Upper lobe of left lung (tissue), 6 donors: ENCODE data around the gene NAALADL1. TPM values are rescaled to one million over a fixed set of nuclear protein-coding genes. Genes with fewer than 3 reads are reported as not detected.
A peak's percentile ranks its signal among the peaks of the same experiment; 100 is the strongest.

Experiments used
- ATAC-seq, 2 donors: fragments of 200-7000 bp; cut with Tn5 transposase; one replicate each; pipeline ENCODE4 v1.9.1; 2022; ENCODE audit warnings: mild to moderate bottlenecking in 2 of 2, moderate library complexity in 2 of 2; ENCODE audit not compliant: low FRiP score in 2 of 2
- DNase-seq, 2 donors: peaks; one replicate each; pipeline ENCODE4 v3.0.0-alpha.2; 2019 to 2020
- H3K27ac ChIP-seq, 4 donors: fragments of 200-600 bp; sonication (generic); one replicate each; pipeline ENCODE4 v1.5.1; 2016 to 2019
- H3K27me3 ChIP-seq, 4 donors: fragments of 200-600 bp; sonication (generic); one replicate each; pipeline ENCODE4 v1.5.1; 2017 to 2019
- H3K36me3 ChIP-seq, 4 donors: fragments of 200-600 bp; sonication (generic); one replicate each; pipeline ENCODE4 v1.5.1; 2016 to 2019
- H3K4me1 ChIP-seq, 4 donors: fragments of 200-600 bp; sonication (generic); one replicate each; pipeline ENCODE4 v1.5.1; 2018 to 2019
- H3K4me3 ChIP-seq, 4 donors: fragments of 200-600 bp; sonication (generic); one replicate each; pipeline ENCODE4 v1.5.1; 2017 to 2019; ENCODE audit warnings: mild to moderate bottlenecking in 2 of 4, moderate library complexity in 1 of 4
- H3K9me3 ChIP-seq, 4 donors: fragments of 200-600 bp; sonication (generic); one replicate each; pipeline ENCODE4 v1.5.1; 2018 to 2019
- EP300 ChIP-seq, 4 donors: sonication (generic); formaldehyde crosslinking; IDR thresholded peaks; one replicate each; pipeline ENCODE4 v1.5.1; 2017; ENCODE audit warnings: antibody characterized with exemption in 4 of 4, control low read depth in 2 of 4
- POLR2A ChIP-seq, 4 donors: fragments of 450-650 bp; IDR thresholded peaks; one replicate each; pipeline ENCODE4 v1.5.1; 2016 to 2017; ENCODE audit warnings: antibody characterized with exemption in 4 of 4, mild to moderate bottlenecking in 2 of 4
- POLR2AphosphoS5 ChIP-seq, 2 donors: sonication (generic); formaldehyde crosslinking; IDR thresholded peaks; one replicate each; pipeline ENCODE4 v1.5.1; 2017; ENCODE audit warnings: antibody characterized with exemption in 2 of 2
- WGBS, 2 donors: methylation state at CpG; one replicate each; pipeline ENCODE4 v1.1.5; 2017 to 2018; 5-methylcytosine and 5-hydroxymethylcytosine counted together
- total RNA-seq, 6 donors: library from RNA; depleted of rRNA in 4 of 6; stranded (reverse); fragments of >200 nt in 4 of 6; gene quantifications; one replicate each; pipeline versions ENCODE4 v1.1.0 to v1.2.1, GENCODE V29; 2016 to 2021
- TF ChIP-seq, protein P1 (sequence below), 6 experiments: fragments of 450-650 bp in 4 of 6; fragments of 200-600 bp in 2 of 6; sonication (generic) in 2 of 6; IDR thresholded peaks; one replicate each; pipeline ENCODE4 v1.5.1; 2016 to 2019; ENCODE audit warnings: antibody characterized with exemption in 6 of 6
- donor health status: DM: no; HTN: no; CAD: no; lungs with moderate emphysema.
- donor health status: DM: no; HTN: yes; CAD: no; lungs with severe emphysema.

Gene NAALADL1, protein sequence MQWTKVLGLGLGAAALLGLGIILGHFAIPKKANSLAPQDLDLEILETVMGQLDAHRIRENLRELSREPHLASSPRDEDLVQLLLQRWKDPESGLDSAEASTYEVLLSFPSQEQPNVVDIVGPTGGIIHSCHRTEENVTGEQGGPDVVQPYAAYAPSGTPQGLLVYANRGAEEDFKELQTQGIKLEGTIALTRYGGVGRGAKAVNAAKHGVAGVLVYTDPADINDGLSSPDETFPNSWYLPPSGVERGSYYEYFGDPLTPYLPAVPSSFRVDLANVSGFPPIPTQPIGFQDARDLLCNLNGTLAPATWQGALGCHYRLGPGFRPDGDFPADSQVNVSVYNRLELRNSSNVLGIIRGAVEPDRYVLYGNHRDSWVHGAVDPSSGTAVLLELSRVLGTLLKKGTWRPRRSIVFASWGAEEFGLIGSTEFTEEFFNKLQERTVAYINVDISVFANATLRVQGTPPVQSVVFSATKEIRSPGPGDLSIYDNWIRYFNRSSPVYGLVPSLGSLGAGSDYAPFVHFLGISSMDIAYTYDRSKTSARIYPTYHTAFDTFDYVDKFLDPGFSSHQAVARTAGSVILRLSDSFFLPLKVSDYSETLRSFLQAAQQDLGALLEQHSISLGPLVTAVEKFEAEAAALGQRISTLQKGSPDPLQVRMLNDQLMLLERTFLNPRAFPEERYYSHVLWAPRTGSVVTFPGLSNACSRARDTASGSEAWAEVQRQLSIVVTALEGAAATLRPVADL
- total RNA-seq: 10 to 100 TPM in 2 of 6 donors, 1 to 10 TPM in 4; 5.9 to 27.2 (median 9.1) TPM

DNA sequence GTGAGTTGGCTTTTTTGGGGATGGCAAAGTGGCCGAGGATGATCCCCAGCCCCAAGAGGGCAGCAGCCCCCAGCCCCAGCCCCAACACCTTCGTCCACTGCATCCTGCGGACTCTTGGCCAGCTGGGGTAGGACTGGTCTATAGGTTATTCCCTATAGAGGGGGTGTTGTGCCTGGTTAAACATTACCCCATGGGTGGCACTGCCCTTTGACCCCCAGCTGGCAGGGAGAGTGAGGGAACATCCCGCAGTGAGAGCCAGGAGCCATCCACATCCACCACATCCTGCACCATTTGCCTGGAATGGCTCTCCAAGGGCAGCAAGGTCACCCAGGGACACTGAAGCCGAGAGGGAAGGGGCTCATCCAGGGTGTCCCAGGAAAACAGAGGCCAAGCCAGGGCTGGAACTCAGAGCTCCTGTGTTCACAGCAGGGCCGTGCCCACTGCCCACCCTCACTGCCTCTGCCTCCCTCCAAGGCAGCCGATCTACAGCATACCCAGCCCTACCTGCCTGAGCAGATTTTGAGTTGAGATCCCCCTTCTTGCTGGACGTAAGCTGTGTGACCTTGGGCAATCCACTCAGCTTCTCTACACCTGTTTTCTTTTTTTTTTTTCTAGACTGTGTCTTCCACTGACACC, at the start of gene NAALADL1:
Gene NAALADL1, minus strand, starts transcription at position 135 of the 636 bp plus-strand sequence. Its CDS starts 32 bp downstream, at position 103.
- WGBS, 2 donors: 83 to 84% methylated on average over 5 to 8 of the region's 8 CpGs

DNA sequence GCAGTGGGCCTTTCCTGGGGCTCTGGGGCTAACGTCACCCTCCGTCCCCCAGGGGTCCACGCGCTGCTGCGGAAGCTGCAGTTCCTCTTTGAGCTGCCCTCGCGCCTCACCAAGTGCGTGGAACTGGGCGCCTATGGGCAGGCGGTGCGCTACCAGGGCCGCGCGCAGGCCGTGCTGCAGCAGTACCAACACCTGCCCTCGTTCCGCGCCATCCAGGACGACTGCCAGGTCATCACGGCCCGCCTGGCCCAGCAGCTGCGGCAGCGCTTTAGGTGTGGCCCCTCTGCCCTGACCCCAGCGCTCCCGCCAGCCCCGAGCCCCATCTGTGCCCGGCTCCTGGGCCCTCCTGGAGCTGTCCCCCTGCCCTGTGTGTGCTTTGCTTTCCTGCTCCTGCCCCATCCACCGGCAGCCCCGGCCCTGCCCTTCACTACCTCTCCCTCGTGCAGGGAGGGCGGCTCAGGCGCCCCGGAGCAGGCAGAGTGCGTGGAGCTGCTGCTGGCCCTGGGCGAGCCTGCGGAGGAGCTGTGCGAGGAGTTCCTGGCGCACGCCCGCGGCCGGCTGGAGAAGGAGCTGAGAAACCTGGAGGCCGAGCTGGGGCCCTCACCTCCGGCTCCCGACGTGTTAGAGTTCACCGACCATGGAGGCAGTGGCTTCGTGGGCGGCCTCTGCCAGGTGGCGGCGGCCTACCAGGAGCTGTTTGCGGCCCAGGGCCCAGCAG, 49.6 kb upstream of the NAALADL1 start:
- 94 to 97% methylated on average over 34 to 45 of the region's 52 CpGs for WGBS, 2 donors
- TF ChIP-seq, protein P1, sequence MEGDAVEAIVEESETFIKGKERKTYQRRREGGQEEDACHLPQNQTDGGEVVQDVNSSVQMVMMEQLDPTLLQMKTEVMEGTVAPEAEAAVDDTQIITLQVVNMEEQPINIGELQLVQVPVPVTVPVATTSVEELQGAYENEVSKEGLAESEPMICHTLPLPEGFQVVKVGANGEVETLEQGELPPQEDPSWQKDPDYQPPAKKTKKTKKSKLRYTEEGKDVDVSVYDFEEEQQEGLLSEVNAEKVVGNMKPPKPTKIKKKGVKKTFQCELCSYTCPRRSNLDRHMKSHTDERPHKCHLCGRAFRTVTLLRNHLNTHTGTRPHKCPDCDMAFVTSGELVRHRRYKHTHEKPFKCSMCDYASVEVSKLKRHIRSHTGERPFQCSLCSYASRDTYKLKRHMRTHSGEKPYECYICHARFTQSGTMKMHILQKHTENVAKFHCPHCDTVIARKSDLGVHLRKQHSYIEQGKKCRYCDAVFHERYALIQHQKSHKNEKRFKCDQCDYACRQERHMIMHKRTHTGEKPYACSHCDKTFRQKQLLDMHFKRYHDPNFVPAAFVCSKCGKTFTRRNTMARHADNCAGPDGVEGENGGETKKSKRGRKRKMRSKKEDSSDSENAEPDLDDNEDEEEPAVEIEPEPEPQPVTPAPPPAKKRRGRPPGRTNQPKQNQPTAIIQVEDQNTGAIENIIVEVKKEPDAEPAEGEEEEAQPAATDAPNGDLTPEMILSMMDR (IDR thresholded peaks at IDR 0.05): no peak
- TF ChIP-seq POLR2A (IDR thresholded peaks at IDR 0.05) (no peak), EP300 (IDR thresholded peaks at IDR 0.05) (no peak), POLR2AphosphoS5 (IDR thresholded peaks at IDR 0.05) (no peak)
- Histone ChIP-seq H3K27me3 (no peaks in the 10 kb centered on the region), H3K4me1 (peaks cover 30 to 52% (median 39%) of the 10 kb centered on the region in 4 donors), H3K4me3 (no peak overlapping the region), H3K9me3 (no peaks in the 10 kb centered on the region), H3K36me3 (peaks cover 8 to 31% (median 23%) of the 10 kb centered on the region in 4 donors), H3K27ac (peak overlapping the region in 2 of 4 donors; percentile 35 to 47)
- peak in 1 of 2 donors; percentile 85 for DNase-seq
- no peak for ATAC-seq

More for the DNA sequence above, at the start of gene NAALADL1:
- Histone ChIP-seq H3K36me3 (no peaks in the 10 kb centered on the region), H3K27ac (no peak within 1 kb of the TSS), H3K4me3 (no peak within 1 kb of the TSS), H3K27me3 (no peaks in the 10 kb centered on the region), H3K4me1 (no peaks in the 10 kb centered on the region), H3K9me3 (no peaks in the 10 kb centered on the region)
- DNase-seq: no peak
- ATAC-seq: no peak
- TF ChIP-seq EP300 (IDR thresholded peaks at IDR 0.05): no peak
- TF ChIP-seq POLR2A (IDR thresholded peaks at IDR 0.05): no peak
- TF ChIP-seq, protein P1 (IDR thresholded peaks at IDR 0.05): no peak
- no peak for TF ChIP-seq POLR2AphosphoS5 (IDR thresholded peaks at IDR 0.05)

DNA sequence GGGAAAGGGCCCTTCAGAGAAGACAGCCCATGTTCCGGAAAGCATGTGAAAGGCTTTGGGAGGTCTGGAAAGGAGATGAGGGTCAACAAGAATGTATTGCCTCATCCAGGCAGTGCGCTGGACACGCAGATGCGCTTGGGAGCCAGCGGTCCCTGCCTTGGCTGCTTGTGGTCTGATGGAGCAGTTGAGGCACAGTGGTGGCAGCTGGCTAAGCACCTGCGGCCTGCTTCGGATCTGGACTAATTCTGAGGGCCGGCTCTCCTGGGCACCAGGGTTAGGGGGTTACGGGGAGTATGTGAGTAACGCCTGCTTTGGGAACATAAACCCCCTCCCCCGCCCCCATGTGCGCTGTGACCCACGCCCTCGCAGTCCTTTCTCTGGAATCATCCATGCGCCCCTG, 48.7 kb upstream of the NAALADL1 start:
- TF ChIP-seq POLR2A (IDR thresholded peaks at IDR 0.05) (no peak), EP300 (IDR thresholded peaks at IDR 0.05) (no peak), POLR2AphosphoS5 (IDR thresholded peaks at IDR 0.05) (no peak)
- TF ChIP-seq, protein P1 (IDR thresholded peaks at IDR 0.05): no peak
- Histone ChIP-seq H3K4me1 (peaks cover 25 to 51% (median 35%) of the 10 kb centered on the region in 4 donors), H3K27me3 (no peaks in the 10 kb centered on the region), H3K36me3 (peaks cover 8 to 31% (median 23%) of the 10 kb centered on the region in 4 donors), H3K9me3 (no peaks in the 10 kb centered on the region), H3K4me3 (no peak overlapping the region), H3K27ac (no peak overlapping the region)
- no peak for ATAC-seq
- peak in 1 of 2 donors; percentile 34 for DNase-seq
- WGBS, 2 donors: 92 to 95% methylated on average over 9 to 15 of the region's 15 CpGs

DNA sequence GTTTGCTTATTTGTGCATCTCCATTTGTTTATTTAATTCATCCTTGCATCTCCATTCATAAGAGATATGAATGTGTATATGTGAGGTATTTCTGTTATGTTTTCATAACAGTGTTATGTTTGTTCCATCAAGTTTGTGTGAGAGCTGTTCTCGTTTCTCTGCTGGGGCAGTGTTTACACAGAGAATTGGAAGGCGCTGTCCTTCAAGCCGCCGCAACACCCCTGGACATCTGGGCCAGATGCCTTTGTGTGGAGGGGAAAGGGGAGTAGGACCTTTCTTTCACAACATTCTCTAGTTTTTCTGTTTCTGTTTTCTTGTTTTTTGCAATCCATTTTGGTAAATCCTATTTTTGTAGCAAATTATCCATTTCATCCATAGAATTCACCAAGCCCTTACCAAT, 46.3 kb upstream of the NAALADL1 start:
- ATAC-seq: no peak
- Histone ChIP-seq H3K4me3 (no peak overlapping the region), H3K27me3 (no peaks in the 10 kb centered on the region), H3K4me1 (peaks cover 8 to 39% (median 14%) of the 10 kb centered on the region in 4 donors), H3K9me3 (no peaks in the 10 kb centered on the region), H3K36me3 (peaks cover 8 to 29% (median 22%) of the 10 kb centered on the region in 4 donors), H3K27ac (peak overlapping the region in 2 of 4 donors; percentile 19 to 25)
- TF ChIP-seq, protein P1 (IDR thresholded peaks at IDR 0.05): no peak
- TF ChIP-seq EP300 (IDR thresholded peaks at IDR 0.05) (no peak), POLR2AphosphoS5 (IDR thresholded peaks at IDR 0.05) (no peak), POLR2A (IDR thresholded peaks at IDR 0.05) (no peak)
- WGBS, 2 donors: 70 to 73% methylated on average over 4 of the region's 4 CpGs
- no peak for DNase-seq
